Ishikawa (cell line): Measurements from ENCODE around the gene MEX3C.

Source experiments
- CEBPB ChIP-seq: IDR thresholded peaks from 2 replicates; pipeline ENCODE4 v1.6.1; 2012
- CREB1 ChIP-seq: IDR thresholded peaks from 2 replicates; pipeline ENCODE4 v1.6.1; 2012; ENCODE audit warnings: low read depth
- EGR1 ChIP-seq: IDR thresholded peaks from 2 replicates; pipeline ENCODE4 v1.6.1; 2012
- EP300 ChIP-seq: IDR thresholded peaks from 2 replicates; pipeline ENCODE4 v1.6.1; 2012; ENCODE audit warnings: borderline replicate concordance
- FOXM1 ChIP-seq: IDR thresholded peaks from 2 replicates; pipeline ENCODE4 v1.6.1; 2012; ENCODE audit warnings: low read depth, borderline replicate concordance
- MAX ChIP-seq: IDR thresholded peaks from 2 replicates; pipeline ENCODE4 v1.6.1; 2012
- NFIC ChIP-seq: IDR thresholded peaks from 2 replicates; pipeline ENCODE4 v1.6.1; 2012
- RAD21 ChIP-seq: IDR thresholded peaks from 2 replicates; pipeline ENCODE4 v1.6.1; 2012; ENCODE audit warnings: low read depth
- REST ChIP-seq: IDR thresholded peaks from 2 replicates; pipeline ENCODE4 v1.6.1; 2012; ENCODE audit warnings: low read depth, mild to moderate bottlenecking
- TAF1 ChIP-seq: IDR thresholded peaks from 2 replicates; pipeline ENCODE4 v1.6.1; 2012; ENCODE audit warnings: low read depth, mild to moderate bottlenecking
- TCF12 ChIP-seq: IDR thresholded peaks from 2 replicates; pipeline ENCODE4 v1.6.1; 2012; ENCODE audit warnings: low read depth
- TEAD4 ChIP-seq: IDR thresholded peaks from 2 replicates; pipeline ENCODE4 v1.6.1; 2012
- USF1 ChIP-seq: IDR thresholded peaks from 2 replicates; pipeline ENCODE4 v1.6.1; 2012
- YY1 ChIP-seq: IDR thresholded peaks from 2 replicates; pipeline ENCODE4 v1.6.1; 2012; ENCODE audit warnings: low read depth
- ZBTB7A ChIP-seq: IDR thresholded peaks from 2 replicates; pipeline ENCODE4 v1.6.1; 2012; ENCODE audit warnings: low read depth

Gene MEX3C

GRCh38 chr18:51135364-51135763, 62.1 kb downstream of the MEX3C start:
- TF ChIP-seq EP300 (no peak), NFIC (no peak), YY1 (no peak), EGR1 (no peak), FOXM1 (no peak), MAX (no peak), REST (no peak), TEAD4 (no peak), TCF12 (no peak)

- TF ChIP-seq USF1, result no peak
- TF ChIP-seq TAF1, result no peak
- TF ChIP-seq CEBPB, result no peak
- no peak for TF ChIP-seq NFIC
- no peak for TF ChIP-seq REST
- TF ChIP-seq TCF12, result no peak
- no peak for TF ChIP-seq MAX
- TF ChIP-seq YY1, result no peak
- no peak for TF ChIP-seq FOXM1
- TF ChIP-seq RAD21, result no peak
- TF ChIP-seq ZBTB7A, result no peak
- TF ChIP-seq EP300, result no peak
- TF ChIP-seq CREB1, result no peak
- no peak for TF ChIP-seq EGR1
Observed at GRCh38 chr18:51134721-51135120, 62.8 kb downstream of the MEX3C start.

GRCh38 chr18:51133580-51134160, 63.8 kb downstream of the MEX3C start:
- TF ChIP-seq YY1, result no peak
- no peak for TF ChIP-seq RAD21
- no peak for TF ChIP-seq TAF1
- TF ChIP-seq REST, result no peak
- no peak for TF ChIP-seq TEAD4
- no peak for TF ChIP-seq EGR1
- TF ChIP-seq FOXM1, result no peak
- TF ChIP-seq USF1, result no peak

- no peak for TF ChIP-seq EGR1
- no peak for TF ChIP-seq MAX
- TF ChIP-seq CEBPB, result no peak
- TF ChIP-seq FOXM1, result no peak
- no peak for TF ChIP-seq USF1
- TF ChIP-seq TCF12, result no peak
- no peak for TF ChIP-seq YY1
Observed at GRCh38 chr18:51132256-51132935, 65.1 kb downstream of the MEX3C start.
